BJ (cell line): ENCODE data around the gene ORAI1. TPM values are rescaled to one million over a fixed set of nuclear protein-coding genes. Genes with fewer than 3 reads are reported as not detected.
A peak's percentile ranks its signal among the peaks of the same experiment; 100 is the strongest.

ENCODE experiments used
- CTCF ChIA-PET: fragments of 350-600 bp; formaldehyde crosslinking; extraction: SDS; loops from one replicate; lab custom pipeline; 2021; ENCODE audit warnings: antibody characterized with exemption, inconsistent platforms; lab: Yijun Ruan, JAX
- POLR2A ChIA-PET: fragments of 300-600 bp; sonication (Branson Sonifier 250); formaldehyde crosslinking; extraction: SDS; loops from one replicate; lab custom pipeline; 2021; ENCODE audit warnings: antibody characterized with exemption; lab: Charles Lee
- DNase-seq: peaks from one replicate; pipeline ENCODE4 v3.0.0-alpha.2; 2011; ENCODE audit warnings: low read depth
- H3K27me3 ChIP-seq: 2 replicates; pipeline ENCODE4 v1.6.0; 2011; ENCODE audit warnings: low read length; ENCODE audit not compliant: control insufficient read depth, insufficient read depth
- H3K36me3 ChIP-seq: 2 replicates; pipeline ENCODE4 v1.5.1; 2011; ENCODE audit warnings: low read length; ENCODE audit not compliant: control insufficient read depth, insufficient read depth
- H3K4me3 ChIP-seq: 2 replicates; pipeline ENCODE4 v1.5.1; 2011; ENCODE audit warnings: low read depth, mild to moderate bottlenecking, control low read depth, low read length
- polyA minus RNA-seq: library from RNA; depleted of rRNA, polyadenylated mRNA; stranded (reverse); fragments of >200 nt; gene quantifications from 2 replicates; pipeline ENCODE4 v1.2.3, GENCODE V29; 2011; rRNA and poly(A)+ RNA removed
- polyA plus RNA-seq: library from polyadenylated mRNA; depleted of rRNA; stranded (reverse); fragments of >200 nt; gene quantifications from 2 replicates; pipeline ENCODE4 v1.2.3, GENCODE V29; 2011; rRNA removed
- TF ChIP-seq, protein P1 (sequence below): IDR thresholded peaks from 2 replicates; pipeline ENCODE4 v1.5.1; 2011; ENCODE audit warnings: low read depth, mild to moderate bottlenecking, control low read depth, inconsistent platforms, low read length, moderate library complexity; ENCODE audit not compliant: insufficient read depth

Gene ORAI1
- polyA plus RNA-seq (20.3 and 28.3 TPM in 2 replicates), polyA minus RNA-seq (20.6 and 20.8 TPM in 2 replicates)

DNA sequence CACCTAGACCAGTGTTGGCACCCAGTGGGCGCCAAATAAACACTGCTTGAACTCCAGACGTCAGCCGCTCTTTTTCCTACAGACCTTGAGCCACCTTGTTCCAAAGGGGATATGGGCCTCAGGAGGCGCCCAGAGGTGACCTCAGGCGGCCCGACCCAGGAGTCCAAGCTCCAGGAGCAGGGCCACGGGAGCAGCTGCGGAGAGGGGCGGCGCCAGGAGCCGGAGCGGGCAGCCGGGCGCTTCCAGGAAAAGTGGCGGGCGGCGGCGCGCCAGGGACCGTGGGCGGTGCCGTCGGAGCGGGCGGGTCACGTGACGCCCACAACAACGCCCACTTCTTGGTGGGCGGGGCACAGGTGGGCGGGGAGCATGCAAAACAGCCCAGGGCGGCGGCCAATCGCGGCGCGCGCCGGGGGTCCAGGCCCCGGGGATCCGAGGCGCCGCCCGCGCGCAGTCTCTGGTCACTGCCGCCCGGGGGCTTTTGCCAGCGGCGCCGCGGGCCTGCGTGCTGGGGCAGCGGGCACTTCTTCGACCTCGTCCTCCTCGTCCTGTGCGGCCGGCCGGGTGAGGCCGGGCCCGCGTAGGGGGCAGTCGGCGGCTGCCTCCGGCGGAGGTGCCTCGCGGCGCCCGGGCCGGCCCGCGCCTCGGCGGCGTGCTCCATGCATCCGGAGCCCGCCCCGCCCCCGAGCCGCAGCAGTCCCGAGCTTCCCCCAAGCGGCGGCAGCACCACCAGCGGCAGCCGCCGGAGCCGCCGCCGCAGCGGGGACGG lies at the start of gene ORAI1:
Gene ORAI1, plus strand, starts transcription at position 444 of the 766 bp plus-strand sequence.
- Histone ChIP-seq H3K27me3 (no peaks in the 10 kb centered on the region), H3K4me3 (peak within 1 kb of the TSS; percentile 59), H3K36me3 (no peaks in the 10 kb centered on the region)
- TF ChIP-seq, protein P1, sequence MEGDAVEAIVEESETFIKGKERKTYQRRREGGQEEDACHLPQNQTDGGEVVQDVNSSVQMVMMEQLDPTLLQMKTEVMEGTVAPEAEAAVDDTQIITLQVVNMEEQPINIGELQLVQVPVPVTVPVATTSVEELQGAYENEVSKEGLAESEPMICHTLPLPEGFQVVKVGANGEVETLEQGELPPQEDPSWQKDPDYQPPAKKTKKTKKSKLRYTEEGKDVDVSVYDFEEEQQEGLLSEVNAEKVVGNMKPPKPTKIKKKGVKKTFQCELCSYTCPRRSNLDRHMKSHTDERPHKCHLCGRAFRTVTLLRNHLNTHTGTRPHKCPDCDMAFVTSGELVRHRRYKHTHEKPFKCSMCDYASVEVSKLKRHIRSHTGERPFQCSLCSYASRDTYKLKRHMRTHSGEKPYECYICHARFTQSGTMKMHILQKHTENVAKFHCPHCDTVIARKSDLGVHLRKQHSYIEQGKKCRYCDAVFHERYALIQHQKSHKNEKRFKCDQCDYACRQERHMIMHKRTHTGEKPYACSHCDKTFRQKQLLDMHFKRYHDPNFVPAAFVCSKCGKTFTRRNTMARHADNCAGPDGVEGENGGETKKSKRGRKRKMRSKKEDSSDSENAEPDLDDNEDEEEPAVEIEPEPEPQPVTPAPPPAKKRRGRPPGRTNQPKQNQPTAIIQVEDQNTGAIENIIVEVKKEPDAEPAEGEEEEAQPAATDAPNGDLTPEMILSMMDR, result 0 out of 2 replicates have a peak, but pooled peaks have one; percentile 2
- POLR2A ChIA-PET, result interaction anchor here (0.6 kb wide), 1 partner anchor 24 kb away, joined by 8 read pairs; no protein-coding TSS in a partner anchor
- CTCF ChIA-PET, result interaction anchor here (0.9 to 6.3 kb wide), 15 partner anchors 9 to 132 kb away, joined by 3 to 75 read pairs (median 4); partner anchors contain the start of gene MORN3
- peak; percentile 54 for DNase-seq

DNA sequence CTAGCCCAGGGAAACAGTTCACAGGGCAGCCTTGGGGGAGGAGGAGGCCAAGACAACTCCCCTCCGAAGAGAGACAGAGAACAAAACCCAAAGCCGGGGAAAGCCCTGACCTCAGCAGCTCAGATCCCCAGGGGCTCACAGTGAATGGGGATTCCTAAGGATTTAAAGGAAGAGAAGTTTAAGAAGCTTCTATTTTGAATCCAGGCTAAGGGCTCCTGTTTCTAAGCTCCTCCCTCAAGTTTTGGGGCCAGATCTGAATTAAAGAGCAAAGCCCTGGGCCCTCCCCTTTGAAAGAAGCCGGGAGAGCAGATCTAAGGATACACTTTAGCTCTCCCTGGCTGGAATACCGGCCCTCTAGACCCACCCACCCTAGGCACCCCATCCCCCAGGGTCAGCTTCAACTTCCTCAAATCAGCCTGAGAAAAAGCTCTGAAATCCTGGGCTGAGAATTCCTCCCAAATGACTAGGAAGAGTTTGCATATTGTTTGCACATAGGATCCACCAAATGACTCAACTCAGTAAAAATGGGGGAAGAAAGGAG lies 49.4 kb upstream of the ORAI1 start:
- TF ChIP-seq, protein P1, result no peak
- Histone ChIP-seq H3K4me3 (no peak overlapping the region), H3K36me3 (peaks cover 2% of the 10 kb centered on the region), H3K27me3 (no peaks in the 10 kb centered on the region)
- ChIA-PET POLR2A (no interaction called here), CTCF (interaction anchor here (1.5 to 4.5 kb wide), 4 partner anchors 19 to 217 kb away, joined by 3 to 26 read pairs (median 8); partner anchors contain the start of gene ORAI1)
- peak; percentile 81 for DNase-seq

- no peak for DNase-seq
- TF ChIP-seq, protein P1, result no peak
- CTCF ChIA-PET, result interaction anchor here (0.9 to 4.5 kb wide), 6 partner anchors 19 to 217 kb away, joined by 3 to 26 read pairs (median 3); partner anchors contain the start of gene ORAI1
- Histone ChIP-seq H3K27me3 (no peaks in the 10 kb centered on the region), H3K36me3 (peaks cover 2% of the 10 kb centered on the region; the same call in 1 of the 2 replicates), H3K4me3 (peak overlapping the region; percentile 57)
- POLR2A ChIA-PET, result no interaction called here
Measured at GRCh38 chr12:121577443-121578180, 48.7 kb upstream of the ORAI1 start.

GRCh38 chr12:121578230-121579189 lies 47.8 kb upstream of the ORAI1 start:
- Histone ChIP-seq H3K27me3 (no peaks in the 10 kb centered on the region), H3K36me3 (peaks cover 2% of the 10 kb centered on the region; the same call in 1 of the 2 replicates), H3K4me3 (peak overlapping the region; percentile 57)
- DNase-seq, result no peak
- CTCF ChIA-PET, result interaction anchor here (0.5 to 4.5 kb wide), 7 partner anchors 24 to 216 kb away, joined by 3 to 26 read pairs (median 3); no protein-coding TSS in a partner anchor
- POLR2A ChIA-PET, result no interaction called here
- TF ChIP-seq, protein P1, result no peak
